Measurements from ENCODE around the gene C15orf39.
"Not testable (repeated sequence)": the region's sequence is repeated elsewhere in the genome, so short reads cannot be mapped to it uniquely, and the experiment has no call there.

C15orf39 gene

DNA sequence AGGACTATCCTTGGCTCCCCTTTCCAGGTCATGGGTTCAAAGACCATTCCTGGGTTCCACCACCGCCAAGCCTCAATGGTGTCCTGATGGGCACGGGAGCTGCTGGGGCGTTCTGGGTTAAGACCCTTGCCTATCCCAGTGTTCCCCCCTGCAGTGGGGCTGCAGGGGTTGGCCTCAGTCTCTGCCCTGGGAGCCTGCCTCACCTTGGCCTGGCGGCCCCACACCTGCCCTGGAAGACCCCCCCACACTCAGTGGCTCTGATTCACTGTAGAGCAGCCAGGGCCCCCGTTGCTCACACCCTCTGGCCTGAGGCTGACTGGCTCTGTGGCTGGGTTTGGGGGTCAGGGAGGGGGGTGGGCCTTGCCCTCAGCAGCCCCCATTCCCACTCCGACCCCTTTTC lies 22.0 kb downstream of the C15orf39 start:
- H3K4me3 ChIP-seq (ENCODE audit: low read depth, low read length): no peak overlapping the region
- TF ChIP-seq, protein P1, sequence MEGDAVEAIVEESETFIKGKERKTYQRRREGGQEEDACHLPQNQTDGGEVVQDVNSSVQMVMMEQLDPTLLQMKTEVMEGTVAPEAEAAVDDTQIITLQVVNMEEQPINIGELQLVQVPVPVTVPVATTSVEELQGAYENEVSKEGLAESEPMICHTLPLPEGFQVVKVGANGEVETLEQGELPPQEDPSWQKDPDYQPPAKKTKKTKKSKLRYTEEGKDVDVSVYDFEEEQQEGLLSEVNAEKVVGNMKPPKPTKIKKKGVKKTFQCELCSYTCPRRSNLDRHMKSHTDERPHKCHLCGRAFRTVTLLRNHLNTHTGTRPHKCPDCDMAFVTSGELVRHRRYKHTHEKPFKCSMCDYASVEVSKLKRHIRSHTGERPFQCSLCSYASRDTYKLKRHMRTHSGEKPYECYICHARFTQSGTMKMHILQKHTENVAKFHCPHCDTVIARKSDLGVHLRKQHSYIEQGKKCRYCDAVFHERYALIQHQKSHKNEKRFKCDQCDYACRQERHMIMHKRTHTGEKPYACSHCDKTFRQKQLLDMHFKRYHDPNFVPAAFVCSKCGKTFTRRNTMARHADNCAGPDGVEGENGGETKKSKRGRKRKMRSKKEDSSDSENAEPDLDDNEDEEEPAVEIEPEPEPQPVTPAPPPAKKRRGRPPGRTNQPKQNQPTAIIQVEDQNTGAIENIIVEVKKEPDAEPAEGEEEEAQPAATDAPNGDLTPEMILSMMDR (IDR thresholded peaks at IDR 0.05; ENCODE audit: low read depth, low read length, missing control alignments): no peak
- DNase-seq (ENCODE audit: low read depth): no peak

DNA sequence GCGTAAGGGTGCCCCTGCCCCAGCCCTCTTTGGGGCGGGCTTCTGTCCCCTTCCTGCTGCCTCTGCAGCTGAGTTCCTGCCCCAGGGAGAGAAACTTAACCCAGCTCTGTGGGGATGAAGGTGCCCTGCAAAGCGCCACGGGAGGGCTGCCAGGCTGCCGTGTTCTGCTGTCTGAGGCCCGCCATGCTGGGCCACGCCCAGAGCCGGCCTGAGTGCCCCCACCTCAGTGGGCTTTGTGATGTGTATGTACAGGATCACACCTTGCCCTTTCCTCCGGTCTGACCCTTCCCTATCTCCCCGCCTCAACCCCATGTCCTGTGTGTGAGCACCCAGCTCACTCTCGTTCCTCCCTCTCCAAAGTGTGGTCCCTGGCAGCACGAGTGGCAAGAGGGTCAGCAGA lies 22.6 kb downstream of the C15orf39 start:
- TF ChIP-seq, protein P1 (IDR thresholded peaks at IDR 0.05; ENCODE audit: low read depth, low read length, missing control alignments): no peak
- DNase-seq (ENCODE audit: low read depth): no peak
- no peak overlapping the region for H3K4me3 ChIP-seq (ENCODE audit: low read depth, low read length)

DNA sequence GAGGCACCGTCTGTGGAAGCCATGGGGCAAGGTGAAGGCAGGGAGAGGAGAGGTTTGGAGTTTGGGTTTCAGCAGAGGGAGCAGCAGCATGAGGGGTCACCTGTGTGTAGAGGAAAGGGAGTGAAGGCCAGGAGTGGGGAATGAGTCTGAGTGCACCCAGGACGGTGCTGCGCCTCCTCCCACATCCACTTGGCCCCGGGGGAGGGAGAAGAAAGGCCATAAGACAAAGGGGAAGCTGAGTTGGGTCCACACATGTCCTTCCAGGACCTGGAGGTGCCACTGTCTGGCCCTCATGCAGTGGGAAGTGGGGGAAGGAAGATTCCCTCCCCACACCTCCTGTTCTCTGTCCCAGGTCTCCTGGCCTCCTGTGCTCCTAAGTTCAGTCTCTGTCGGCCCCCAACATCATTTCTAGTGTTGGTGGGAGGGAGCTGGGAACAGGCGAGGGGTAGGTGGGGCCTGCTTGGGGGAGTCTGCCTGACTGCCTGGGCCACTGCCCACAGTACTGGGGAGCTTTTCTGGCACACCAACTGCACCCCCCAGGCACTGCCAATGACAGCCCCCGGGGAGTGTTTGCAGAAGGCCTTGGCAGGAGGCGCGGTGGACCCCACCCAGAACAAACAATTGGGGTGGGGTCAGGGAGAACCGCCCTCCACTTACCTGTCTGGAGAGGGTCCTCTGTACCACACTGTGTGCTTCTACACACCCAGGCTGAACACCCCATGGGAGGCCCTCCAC lies 23.6 kb downstream of the C15orf39 start:
- H3K4me3 ChIP-seq (ENCODE audit: low read depth, low read length); DNase-seq (ENCODE audit: low read depth): not testable (repeated sequence)

DNA sequence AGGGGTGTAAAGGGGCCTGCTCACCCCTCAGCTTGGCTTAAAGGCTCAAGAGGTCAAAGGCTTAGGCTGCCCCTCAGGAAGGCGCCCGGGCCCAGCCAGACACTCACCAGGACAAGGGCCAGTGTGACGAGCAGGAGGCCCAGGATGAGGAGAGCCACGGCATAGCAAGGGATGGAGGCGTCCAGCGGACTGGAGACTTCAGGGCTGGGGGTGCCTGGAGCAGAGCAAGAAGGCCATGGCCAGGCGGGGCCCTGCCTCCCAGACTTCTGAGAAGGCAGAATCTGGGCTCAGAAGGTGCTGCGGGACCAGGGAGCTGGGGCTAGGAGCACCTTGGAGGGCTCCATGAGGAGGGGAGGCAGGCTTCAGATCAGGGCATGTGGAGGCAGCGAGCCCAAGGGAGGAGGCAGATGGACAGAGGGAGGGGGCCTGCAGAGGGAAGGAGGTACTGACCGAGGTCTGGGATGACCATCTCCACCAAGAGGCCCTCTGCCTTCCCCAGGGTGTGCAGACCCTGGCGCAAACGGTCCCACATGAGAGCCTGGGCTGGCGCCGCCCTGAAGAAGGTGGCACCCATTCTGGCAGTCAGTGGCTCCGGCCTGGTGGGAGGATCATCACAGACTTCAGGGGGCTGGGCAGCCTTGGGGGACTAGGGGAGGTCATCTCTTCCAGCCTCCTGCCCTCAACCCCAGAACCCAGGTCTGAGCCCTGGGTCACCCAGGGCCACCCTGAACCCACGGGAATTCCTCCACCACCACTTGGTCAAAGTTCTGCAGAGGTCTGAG lies 24.5 kb downstream of the C15orf39 start:
- TF ChIP-seq, protein P1 (IDR thresholded peaks at IDR 0.05; ENCODE audit: low read depth, low read length, missing control alignments): no peak
- DNase-seq (ENCODE audit: low read depth): no peak
- H3K4me3 ChIP-seq (ENCODE audit: low read depth, low read length): no peak overlapping the region

DNA sequence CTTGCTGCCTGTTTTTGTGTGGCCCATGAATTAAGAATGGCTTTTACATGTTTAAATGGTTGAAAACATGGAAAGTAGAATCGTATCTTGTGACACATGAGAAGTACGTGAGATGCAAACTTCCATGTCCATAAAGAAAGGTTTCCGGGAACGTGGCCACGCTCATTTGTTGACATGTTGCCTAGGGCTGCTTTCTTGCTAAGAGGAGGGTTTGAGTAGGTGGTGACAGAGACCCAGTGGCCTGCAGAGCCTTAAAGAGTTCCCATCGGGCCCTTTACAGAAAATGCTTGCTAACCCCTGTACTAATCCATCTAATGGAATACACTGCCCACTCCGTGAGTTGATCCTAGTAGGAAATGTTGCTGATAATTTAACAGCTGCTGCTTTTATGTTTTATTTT lies 25.4 kb downstream of the C15orf39 start:
- not testable (repeated sequence) for H3K4me3 ChIP-seq (ENCODE audit: low read depth, low read length); DNase-seq (ENCODE audit: low read depth)

DNA sequence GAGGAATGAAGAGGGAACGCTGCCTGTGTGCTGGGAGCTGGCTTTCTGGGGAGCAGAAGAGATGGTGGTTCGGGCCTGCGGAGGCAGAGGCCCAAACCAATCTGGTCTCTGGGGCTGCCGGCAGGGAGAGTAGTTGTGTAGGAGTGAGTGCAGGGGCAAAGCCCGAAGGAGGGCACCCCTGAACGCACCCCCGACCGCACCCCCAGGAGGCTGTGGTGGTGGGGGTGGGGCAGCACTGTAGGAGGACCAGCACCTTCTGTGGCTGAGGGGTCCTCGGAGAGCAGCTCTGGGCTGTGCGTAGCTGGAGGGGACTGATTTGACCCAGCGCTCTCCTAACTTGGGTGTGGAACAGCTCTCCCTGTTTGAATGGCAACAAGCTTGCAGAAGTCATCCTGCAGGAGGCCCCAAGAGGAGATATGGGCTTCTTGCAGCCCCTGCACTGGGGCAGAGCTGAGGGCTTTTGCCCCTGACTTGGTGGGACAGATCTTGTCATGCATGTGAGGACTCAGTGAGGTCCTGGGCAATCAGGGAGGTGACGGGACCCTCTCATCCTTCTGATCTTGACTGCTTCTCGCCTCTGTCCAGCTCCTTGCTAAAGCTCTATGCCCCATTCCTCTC lies 26.1 kb downstream of the C15orf39 start:
- no peak for DNase-seq (ENCODE audit: low read depth)
- no peak overlapping the region for H3K4me3 ChIP-seq (ENCODE audit: low read depth, low read length)
- TF ChIP-seq, protein P1 (IDR thresholded peaks at IDR 0.05; ENCODE audit: low read depth, low read length, missing control alignments): no peak

DNA sequence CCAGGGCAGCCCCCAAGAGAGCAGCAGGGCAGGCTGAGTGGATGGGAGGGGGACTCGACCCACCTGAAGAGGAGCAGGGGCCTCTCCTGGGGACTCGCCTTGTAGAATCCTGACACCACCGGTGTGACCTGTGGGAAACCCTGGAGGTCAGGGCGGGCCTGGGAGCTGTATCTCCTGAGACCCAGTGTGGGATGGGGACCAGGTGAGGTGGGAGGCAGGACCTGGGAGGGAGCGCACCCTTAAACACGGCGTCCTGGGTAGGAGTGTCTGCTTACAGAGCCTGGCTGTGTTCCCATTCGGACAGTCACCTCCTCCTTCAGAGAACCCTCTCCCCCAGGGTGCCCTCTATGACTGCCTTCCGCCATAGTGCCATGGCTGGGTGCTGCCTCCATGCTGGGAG lies 27.1 kb downstream of the C15orf39 start:
- TF ChIP-seq, protein P1 (IDR thresholded peaks at IDR 0.05; ENCODE audit: low read depth, low read length, missing control alignments): no peak
- H3K4me3 ChIP-seq (ENCODE audit: low read depth, low read length): no peak overlapping the region
- DNase-seq (ENCODE audit: low read depth): no peak
